Measurements from ENCODE around the gene PPP2R1A.

- TF ChIP-seq CTCF (tag by site-specific recombination; IDR thresholded peaks at IDR 0.05) (no peak), ZNF114 (tag by site-specific recombination; IDR thresholded peaks at IDR 0.05) (no peak), ZNF704 (tag by site-specific recombination; IDR thresholded peaks at IDR 0.05) (no peak), ZFP37 (tag by site-specific recombination; IDR thresholded peaks at IDR 0.05) (no peak), ZNF513 (tag by site-specific recombination; IDR thresholded peaks at IDR 0.05) (no peak), ZNF514 (tag by site-specific recombination; IDR thresholded peaks at IDR 0.05) (no peak), ZNF133 (tag by site-specific recombination; IDR thresholded peaks at IDR 0.05) (peak; percentile 52; the same call in 1 of the 2 replicates), RBAK (tag by site-specific recombination; IDR thresholded peaks at IDR 0.05) (no peak), ZNF391 (tag by site-specific recombination; IDR thresholded peaks at IDR 0.05; ENCODE audit: borderline replicate concordance, low read depth) (no peak), ZNF580 (tag by site-specific recombination; IDR thresholded peaks at IDR 0.05) (no peak), ZNF398 (tag by site-specific recombination; IDR thresholded peaks at IDR 0.05) (no peak), ZNF302 (tag by site-specific recombination; IDR thresholded peaks at IDR 0.05; ENCODE audit: low read depth) (no peak), WT1 (tag by site-specific recombination; IDR thresholded peaks at IDR 0.05) (no peak), ZNF768 (tag by site-specific recombination; IDR thresholded peaks at IDR 0.05) (no peak)
These were observed 6.6 kb downstream of the PPP2R1A start for GRCh38 chr19:52196256-52196967.
